A549 (cell line): ENCODE data around the gene DHRS3. TPM values are rescaled to one million over a fixed set of nuclear protein-coding genes. Genes with fewer than 3 reads are reported as not detected.

Source experiments
- ATOH8 ChIP-seq: fragments of 250-450 bp; sonication (Bioruptor Pico); IDR thresholded peaks from 2 replicates; pipeline ENCODE4 v1.5.0; 2020; ENCODE audit warnings: low read depth, mild to moderate bottlenecking, moderate library complexity
- CBX8 ChIP-seq: fragments of 200-600 bp; sonication (generic); IDR thresholded peaks from 2 replicates; pipeline ENCODE4 v1.6.1; 2016
- CEBPB ChIP-seq, 2 experiments: fragments of >200 bp in 1 of 2; sonication (Bioruptor Twin) in 1 of 2; formaldehyde crosslinking in 1 of 2; IDR thresholded peaks; 2 replicates each; pipeline ENCODE4 v1.6.1; 2012 to 2016
- CHD4 ChIP-seq: fragments of 200-600 bp; sonication (generic); IDR thresholded peaks from 2 replicates; pipeline ENCODE4 v1.6.1; 2016; ENCODE audit warnings: antibody characterized with exemption, mild to moderate bottlenecking, borderline replicate concordance
- E2F6 ChIP-seq: IDR thresholded peaks from 2 replicates; pipeline ENCODE4 v1.6.1; 2012; ENCODE audit warnings: low read depth, borderline replicate concordance
- EHMT2 ChIP-seq: fragments of 200-600 bp; sonication (generic); IDR thresholded peaks from 2 replicates; pipeline ENCODE4 v1.6.1; 2016; ENCODE audit warnings: antibody characterized with exemption, low read depth, mild to moderate bottlenecking, moderate library complexity
- ELK1 ChIP-seq: fragments of 150-350 bp; IDR thresholded peaks from 2 replicates; pipeline ENCODE4 v1.6.1; 2014; ENCODE audit warnings: low read depth, mild to moderate bottlenecking, low read length
- ESRRA ChIP-seq: fragments of 150-350 bp; IDR thresholded peaks from 2 replicates; pipeline ENCODE4 v1.6.1; 2014; ENCODE audit warnings: mild to moderate bottlenecking, low read length, borderline replicate concordance
- FOSB ChIP-seq: fragments of 250-450 bp; sonication (Bioruptor Pico); IDR thresholded peaks from 2 replicates; pipeline ENCODE4 v1.5.0; 2020; ENCODE audit warnings: mild to moderate bottlenecking, moderate library complexity
- FOXS1 ChIP-seq: fragments of 250-450 bp; sonication (Bioruptor Pico); IDR thresholded peaks from 2 replicates; pipeline ENCODE4 v1.5.0; 2020; ENCODE audit warnings: mild to moderate bottlenecking, moderate library complexity
- HDAC2 ChIP-seq: fragments of 200-600 bp; sonication (generic); IDR thresholded peaks from 2 replicates; pipeline ENCODE4 v1.6.1; 2016
- HOXA7 ChIP-seq: fragments of 250-450 bp; sonication (Bioruptor Pico); IDR thresholded peaks from 2 replicates; pipeline ENCODE4 v1.5.0; 2020; ENCODE audit warnings: mild to moderate bottlenecking, moderate library complexity
- JUNB ChIP-seq: fragments of >200 bp; sonication (Bioruptor Twin); formaldehyde crosslinking; IDR thresholded peaks from 2 replicates; pipeline ENCODE4 v1.6.1; 2016
- KDM1A ChIP-seq: fragments of 200-600 bp; sonication (generic); IDR thresholded peaks from 2 replicates; pipeline ENCODE4 v1.6.1; 2016; ENCODE audit warnings: low read depth, mild to moderate bottlenecking
- MAFK ChIP-seq: fragments of 450-650 bp; IDR thresholded peaks from 2 replicates; pipeline ENCODE4 v1.6.1; 2014; ENCODE audit not compliant: partially characterized antibody
- NFE2L2 ChIP-seq: fragments of 150-350 bp; conservative IDR thresholded peaks from 2 replicates; pipeline ENCODE4 v1.6.1; 2014; ENCODE audit warnings: low read length
- NPAS2 ChIP-seq: fragments of 250-450 bp; sonication (Bioruptor Pico); IDR thresholded peaks from 2 replicates; pipeline ENCODE4 v1.8.0; 2022; ENCODE audit warnings: mild to moderate bottlenecking, moderate library complexity, borderline replicate concordance
- POLR2A ChIP-seq: IDR thresholded peaks from 2 replicates; pipeline ENCODE4 v1.6.1; 2012; ENCODE audit warnings: mild to moderate bottlenecking, low read length
- POLR2AphosphoS2 ChIP-seq: conservative IDR thresholded peaks from 2 replicates; pipeline ENCODE4 v1.6.1; 2012; ENCODE audit warnings: low read length, improper control_type of control experiment, inconsistent platforms
- RAD21 ChIP-seq, 2 experiments: fragments of >200 bp in 1 of 2; sonication (Bioruptor Twin) in 1 of 2; formaldehyde crosslinking in 1 of 2; IDR thresholded peaks in 1 of 2; conservative IDR thresholded peaks in 1 of 2; 2 replicates in 1 of 2; 3 replicates in 1 of 2; pipeline ENCODE4 v1.6.1; 2012 to 2018; ENCODE audit warnings: inconsistent platforms in 1 of 2
- RFX5 ChIP-seq: fragments of 450-650 bp; IDR thresholded peaks from 2 replicates; pipeline ENCODE4 v1.7.1; 2014; ENCODE audit warnings: antibody characterized with exemption, mild to moderate bottlenecking, moderate library complexity
- RNF2 ChIP-seq: fragments of 200-600 bp; sonication (generic); IDR thresholded peaks from 2 replicates; pipeline ENCODE4 v1.6.1; 2016; ENCODE audit warnings: low read depth, mild to moderate bottlenecking, antibody characterized with exemption, moderate library complexity, borderline replicate concordance
- SMC3 ChIP-seq: fragments of >200 bp; sonication (Bioruptor Twin); formaldehyde crosslinking; IDR thresholded peaks from 3 replicates; pipeline ENCODE4 v1.6.1; 2018; ENCODE audit warnings: inconsistent platforms
- SREBF2 ChIP-seq: fragments of 450-650 bp; IDR thresholded peaks from 2 replicates; pipeline ENCODE4 v1.6.1; 2014; ENCODE audit warnings: mild to moderate bottlenecking, moderate library complexity
- TFCP2L1 ChIP-seq: fragments of 250-450 bp; sonication (Bioruptor Pico); IDR thresholded peaks from 2 replicates; pipeline ENCODE4 v1.5.0; 2021; ENCODE audit warnings: mild to moderate bottlenecking
- ZC3H11A ChIP-seq: fragments of 450-650 bp; IDR thresholded peaks from 2 replicates; pipeline ENCODE4 v1.6.1; 2014; ENCODE audit warnings: antibody characterized with exemption, mild to moderate bottlenecking
- polyA plus RNA-seq, 4 experiments: library from polyadenylated mRNA; depleted of rRNA in 3 of 4; stranded (reverse); fragments of >200 nt; fragmentation: RNase III in 1 of 4; extraction: RNeasy Plus Mini Kit Qiagen cat#74134 plus additional on column Dnase treatment in 1 of 4; gene quantifications; 2 replicates in 3 of 4; 3 replicates in 1 of 4; pipeline ENCODE4 v1.2.3, GENCODE V29; 2011 to 2017
- TF ChIP-seq, protein P1 (sequence below): fragments of >200 bp; sonication (Bioruptor Twin); formaldehyde crosslinking; IDR thresholded peaks from 3 replicates; pipeline ENCODE4 v1.5.1; 2016

The DHRS3 gene
- polyA plus RNA-seq, 2 of the 4 experiments (the other 2 are of a cell fraction) = 62.7 to 79.7 TPM

GRCh38 chr1:12587981-12588640, 29.9 kb downstream of the DHRS3 start (continued):
- TF ChIP-seq, protein P1, sequence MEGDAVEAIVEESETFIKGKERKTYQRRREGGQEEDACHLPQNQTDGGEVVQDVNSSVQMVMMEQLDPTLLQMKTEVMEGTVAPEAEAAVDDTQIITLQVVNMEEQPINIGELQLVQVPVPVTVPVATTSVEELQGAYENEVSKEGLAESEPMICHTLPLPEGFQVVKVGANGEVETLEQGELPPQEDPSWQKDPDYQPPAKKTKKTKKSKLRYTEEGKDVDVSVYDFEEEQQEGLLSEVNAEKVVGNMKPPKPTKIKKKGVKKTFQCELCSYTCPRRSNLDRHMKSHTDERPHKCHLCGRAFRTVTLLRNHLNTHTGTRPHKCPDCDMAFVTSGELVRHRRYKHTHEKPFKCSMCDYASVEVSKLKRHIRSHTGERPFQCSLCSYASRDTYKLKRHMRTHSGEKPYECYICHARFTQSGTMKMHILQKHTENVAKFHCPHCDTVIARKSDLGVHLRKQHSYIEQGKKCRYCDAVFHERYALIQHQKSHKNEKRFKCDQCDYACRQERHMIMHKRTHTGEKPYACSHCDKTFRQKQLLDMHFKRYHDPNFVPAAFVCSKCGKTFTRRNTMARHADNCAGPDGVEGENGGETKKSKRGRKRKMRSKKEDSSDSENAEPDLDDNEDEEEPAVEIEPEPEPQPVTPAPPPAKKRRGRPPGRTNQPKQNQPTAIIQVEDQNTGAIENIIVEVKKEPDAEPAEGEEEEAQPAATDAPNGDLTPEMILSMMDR = no peak
- TF ChIP-seq CHD4 = no peak
- TF ChIP-seq ESRRA = peak; percentile 44; the same call in 1 of the 2 replicates
- peak; percentile 63 for TF ChIP-seq JUNB
- no peak for TF ChIP-seq ATOH8 (CRISPR knock-in tag)
- no peak for TF ChIP-seq SREBF2
- TF ChIP-seq POLR2AphosphoS2 = no peak
- no peak for TF ChIP-seq NPAS2 (CRISPR knock-in tag)
- no peak for TF ChIP-seq NFE2L2
- no peak; a peak in 2 of 5 replicates for TF ChIP-seq RAD21 (conservative IDR thresholded peaks at IDR 0.05 in 1 of 2, IDR thresholded peaks at IDR 0.05 in 1 of 2)
- no peak for TF ChIP-seq SMC3
- no peak for TF ChIP-seq HOXA7 (CRISPR knock-in tag)
- no peak for TF ChIP-seq POLR2A
- no peak for TF ChIP-seq E2F6
- no peak for TF ChIP-seq CEBPB (IDR thresholded peaks at IDR 0.05)
- TF ChIP-seq FOXS1 (CRISPR knock-in tag) = no peak
- no peak for TF ChIP-seq TFCP2L1
- TF ChIP-seq EHMT2 = no peak
- TF ChIP-seq HDAC2 = no peak
- no peak for TF ChIP-seq KDM1A
- TF ChIP-seq ZC3H11A = no peak
- TF ChIP-seq RNF2 = no peak
- TF ChIP-seq MAFK = peak; percentile 38
- TF ChIP-seq RFX5 = no peak
- no peak for TF ChIP-seq ELK1
- no peak for TF ChIP-seq CBX8
- TF ChIP-seq FOSB = no peak
